T-helper 17 cell (primary cell): ENCODE results near the gene CCNI. TPM values are rescaled to one million over a fixed set of nuclear protein-coding genes. Genes with fewer than 3 reads are reported as not detected.
A peak's percentile ranks its signal among the peaks of the same experiment; 100 is the strongest.

ENCODE experiments used
- ATAC-seq: fragments of 150-1000 bp; cut with Tn5 transposase; 2 replicates; pipeline ENCODE4 v1.10.0; 2021; ENCODE audit warnings: mild to moderate bottlenecking, moderate library complexity
- DNase-seq, 3 donors: peaks; one replicate each; pipeline versions ENCODE4 v3.0.0 to v3.0.0-alpha.2; 2020 to 2021
- H3K9me3 ChIP-seq: one replicate; pipeline ENCODE4 v1.7.0; 2013; ENCODE audit warnings: low read length, mild to moderate bottlenecking; ENCODE audit not compliant: control insufficient read depth, poor library complexity, severe bottlenecking
- H3K27ac Mint-ChIP-seq: one replicate; pipeline ENCODE4 v1.8.0; 2022; ENCODE audit warnings: mild to moderate bottlenecking, moderate library complexity, mixed read lengths
- H3K27me3 Mint-ChIP-seq: one replicate; pipeline ENCODE4 v1.8.0; 2022; ENCODE audit warnings: mixed read lengths
- H3K36me3 Mint-ChIP-seq: one replicate; pipeline ENCODE4 v1.8.0; 2022; ENCODE audit warnings: low read depth, mixed read lengths
- H3K4me1 Mint-ChIP-seq: one replicate; pipeline ENCODE4 v1.8.0; 2022; ENCODE audit warnings: mild to moderate bottlenecking, mixed read lengths
- H3K4me3 Mint-ChIP-seq: one replicate; pipeline ENCODE4 v1.8.0; 2022; ENCODE audit warnings: mild to moderate bottlenecking, moderate library complexity, mixed read lengths
- total RNA-seq, 4 donors: library from RNA in 2 of 4; stranded (reverse) in 2 of 4; gene quantifications; one replicate each; pipeline ENCODE4 v1.2.3 and lab custom pipeline; 2022 to 2026

Gene CCNI
- total RNA-seq, 2 donors from 2014 or later, result 292 to 317 TPM

GRCh38 chr4:77002321-77003107, 73.3 kb downstream of the CCNI start:
- Mint-ChIP-seq H3K4me1 (peaks cover 19% of the 10 kb centered on the region), H3K36me3 (peaks cover 4% of the 10 kb centered on the region), H3K27ac (no peak overlapping the region), H3K27me3 (no peaks in the 10 kb centered on the region), H3K4me3 (no peak overlapping the region)
- no peak for DNase-seq
- ATAC-seq, result no peak
- H3K9me3 ChIP-seq, result no peaks in the 10 kb centered on the region

- no peak for ATAC-seq
- no peaks in the 10 kb centered on the region for H3K27me3 Mint-ChIP-seq
- no peaks in the 10 kb centered on the region for H3K9me3 ChIP-seq
- no peak overlapping the region for H3K27ac Mint-ChIP-seq
- peaks cover 6% of the 10 kb centered on the region for H3K36me3 Mint-ChIP-seq
- no peak for DNase-seq
- no peak overlapping the region for H3K4me3 Mint-ChIP-seq
- H3K4me1 Mint-ChIP-seq, result peaks cover 13% of the 10 kb centered on the region
Measured at GRCh38 chr4:77001907-77002306, 73.9 kb downstream of the CCNI start.

DNA sequence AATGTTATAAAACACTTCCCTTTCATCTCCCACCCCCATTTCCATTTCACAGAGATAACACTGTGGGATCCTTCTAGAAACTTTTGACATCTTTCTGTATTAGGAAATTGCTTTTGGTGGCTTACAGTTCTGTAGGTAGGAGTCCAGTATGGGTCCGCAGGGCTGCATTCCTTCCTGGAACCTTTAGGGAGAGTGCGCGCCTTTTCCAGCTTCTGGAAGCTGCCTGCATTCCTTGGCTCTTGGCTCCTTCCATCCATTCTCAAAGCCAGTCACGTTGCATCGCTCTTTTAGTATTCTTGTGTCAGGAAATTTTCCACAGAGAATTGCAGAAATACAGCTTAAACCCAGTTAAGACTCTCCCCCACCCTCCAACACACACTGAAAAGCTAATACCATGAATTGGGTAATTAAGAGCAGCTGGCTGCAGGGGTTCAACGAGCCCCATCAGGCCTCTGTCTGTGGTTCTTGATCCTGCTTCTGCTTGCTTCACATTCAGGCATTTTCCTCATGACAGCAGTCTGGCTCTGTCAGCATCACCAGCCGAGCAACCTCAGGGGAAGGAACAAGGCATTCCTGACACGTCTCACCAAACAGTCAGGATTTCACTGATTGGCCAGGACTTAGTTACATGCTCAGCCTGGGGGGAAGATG, 77.4 kb downstream of the CCNI start:
- peaks cover 22% of the 10 kb centered on the region for H3K4me1 Mint-ChIP-seq
- DNase-seq (no peak), ATAC-seq (no peak)
- no peaks in the 10 kb centered on the region for H3K27me3 Mint-ChIP-seq
- H3K36me3 Mint-ChIP-seq, result peaks cover 7% of the 10 kb centered on the region
- peak overlapping the region; percentile 78 for H3K27ac Mint-ChIP-seq
- no peak overlapping the region for H3K4me3 Mint-ChIP-seq
- no peaks in the 10 kb centered on the region for H3K9me3 ChIP-seq

DNA sequence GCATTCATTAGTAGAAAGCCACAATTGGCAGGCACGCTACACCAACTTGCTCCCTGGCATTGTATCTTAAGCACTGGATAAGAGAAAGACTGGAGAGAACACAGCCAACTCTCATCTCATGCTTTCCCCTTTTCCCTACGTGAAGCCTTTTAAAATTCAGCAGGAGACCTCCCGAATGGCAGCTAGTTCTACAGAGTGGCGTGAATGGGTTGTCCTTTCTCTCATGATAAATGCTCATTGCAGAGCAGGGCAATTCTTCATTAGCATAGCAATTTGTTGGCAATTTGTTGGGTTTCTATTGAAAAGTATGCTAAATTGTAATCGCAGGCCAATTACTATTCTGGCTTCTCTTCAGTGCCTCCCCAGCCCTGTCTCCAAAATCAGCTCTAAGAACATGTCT, 78.3 kb downstream of the CCNI start:
- Mint-ChIP-seq H3K4me1 (peaks cover 23% of the 10 kb centered on the region), H3K36me3 (peaks cover 7% of the 10 kb centered on the region), H3K27me3 (no peaks in the 10 kb centered on the region), H3K4me3 (no peak overlapping the region), H3K27ac (no peak overlapping the region)
- DNase-seq, result no peak
- no peak for ATAC-seq
- no peaks in the 10 kb centered on the region for H3K9me3 ChIP-seq

Other genes starting within 250 kb of the CCNI start
- gene SOWAHB, start 177.8 kb downstream of the CCNI start, total RNA-seq, result not detected
- gene SEPTIN11, start 126.2 kb downstream of the CCNI start, total RNA-seq, result 10 to 100 TPM; 21.4 to 40.3 TPM
- 10 to 100 TPM; 21.8 to 24.3 TPM for gene CCNG2, start 81.2 kb upstream of the CCNI start, total RNA-seq